Measurements from ENCODE around the gene CCNQ.

DNA sequence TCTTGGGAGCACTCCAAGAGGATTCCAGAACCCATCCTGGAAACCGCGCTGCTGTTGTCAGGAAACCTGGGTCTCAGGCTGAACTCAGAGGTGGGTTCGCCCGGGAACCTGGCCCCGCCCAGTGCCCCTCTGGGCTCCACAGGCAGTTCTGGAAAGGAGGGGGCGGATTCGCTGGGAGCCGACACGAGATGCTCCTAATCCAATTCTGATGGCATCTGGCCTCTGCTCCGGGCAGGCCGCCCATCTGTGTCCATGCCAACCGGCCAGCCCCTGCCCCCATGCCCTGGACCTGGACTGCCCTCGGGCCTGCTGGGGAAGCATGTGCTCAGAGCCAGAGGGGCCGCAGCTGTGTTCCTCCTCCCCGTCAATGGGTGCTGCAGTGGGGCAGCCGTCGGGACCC is 60.5 kb downstream of the CCNQ start:
- TF ChIP-seq, protein P1, sequence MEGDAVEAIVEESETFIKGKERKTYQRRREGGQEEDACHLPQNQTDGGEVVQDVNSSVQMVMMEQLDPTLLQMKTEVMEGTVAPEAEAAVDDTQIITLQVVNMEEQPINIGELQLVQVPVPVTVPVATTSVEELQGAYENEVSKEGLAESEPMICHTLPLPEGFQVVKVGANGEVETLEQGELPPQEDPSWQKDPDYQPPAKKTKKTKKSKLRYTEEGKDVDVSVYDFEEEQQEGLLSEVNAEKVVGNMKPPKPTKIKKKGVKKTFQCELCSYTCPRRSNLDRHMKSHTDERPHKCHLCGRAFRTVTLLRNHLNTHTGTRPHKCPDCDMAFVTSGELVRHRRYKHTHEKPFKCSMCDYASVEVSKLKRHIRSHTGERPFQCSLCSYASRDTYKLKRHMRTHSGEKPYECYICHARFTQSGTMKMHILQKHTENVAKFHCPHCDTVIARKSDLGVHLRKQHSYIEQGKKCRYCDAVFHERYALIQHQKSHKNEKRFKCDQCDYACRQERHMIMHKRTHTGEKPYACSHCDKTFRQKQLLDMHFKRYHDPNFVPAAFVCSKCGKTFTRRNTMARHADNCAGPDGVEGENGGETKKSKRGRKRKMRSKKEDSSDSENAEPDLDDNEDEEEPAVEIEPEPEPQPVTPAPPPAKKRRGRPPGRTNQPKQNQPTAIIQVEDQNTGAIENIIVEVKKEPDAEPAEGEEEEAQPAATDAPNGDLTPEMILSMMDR (IDR thresholded peaks at IDR 0.05) = no peak
- no peak for TF ChIP-seq ZFX (IDR thresholded peaks at IDR 0.05; ENCODE audit: borderline replicate concordance)
